HCT116 (cell line): ENCODE data around the gene LTBP1.

Source experiments
- CTCF ChIP-seq, 3 experiments: fragments of 200-600 bp in 1 of 3; sonication (generic) in 1 of 3; IDR thresholded peaks in 2 of 3; conservative IDR thresholded peaks in 1 of 3; 2 replicates each; pipeline ENCODE4 v1.5.1; 2012 to 2017; ENCODE audit warnings: low read depth in 2 of 3, low read length in 2 of 3, antibody characterized with exemption in 1 of 3, borderline replicate concordance in 1 of 3, control low read depth in 1 of 3, mild to moderate bottlenecking in 1 of 3, mixed read lengths in 1 of 3, mixed run types in 1 of 3, moderate library complexity in 1 of 3; ENCODE audit not compliant: insufficient read depth in 1 of 3
- EGR1 ChIP-seq: IDR thresholded peaks from 2 replicates; pipeline ENCODE4 v1.6.1; 2012; ENCODE audit warnings: low read depth
- EZH2 ChIP-seq: fragments of 200-600 bp; sonication (generic); IDR thresholded peaks from 2 replicates; pipeline ENCODE4 v1.6.1; 2017; ENCODE audit warnings: antibody characterized with exemption, mixed run types
- EZH2phosphoT487 ChIP-seq: fragments of 200-600 bp; IDR thresholded peaks from 2 replicates; pipeline ENCODE4 v1.6.1; 2018; ENCODE audit warnings: antibody characterized with exemption, borderline replicate concordance
- MAX ChIP-seq: IDR thresholded peaks from 2 replicates; pipeline ENCODE4 v1.6.1; 2012
- POLR2A ChIP-seq: IDR thresholded peaks from 2 replicates; pipeline ENCODE4 v1.7.0; 2011; ENCODE audit warnings: borderline replicate concordance; ENCODE audit not compliant: insufficient read depth, insufficient read length; ENCODE audit errors: extremely low read depth
- POLR2AphosphoS5 ChIP-seq: IDR thresholded peaks from 2 replicates; pipeline ENCODE4 v1.6.1; 2011; ENCODE audit warnings: mild to moderate bottlenecking, low read depth, low read length, moderate library complexity
- RAD21 ChIP-seq: IDR thresholded peaks from 2 replicates; pipeline ENCODE4 v1.6.1; 2012; ENCODE audit warnings: low read depth, mild to moderate bottlenecking
- SP1 ChIP-seq: IDR thresholded peaks from 2 replicates; pipeline ENCODE4 v1.6.1; 2012; ENCODE audit warnings: low read depth
- SRF ChIP-seq: IDR thresholded peaks from 2 replicates; pipeline ENCODE4 v1.6.1; 2012; ENCODE audit warnings: low read depth
- TCF7L2 ChIP-seq: IDR thresholded peaks from 2 replicates; pipeline ENCODE4 v1.7.0; 2011; ENCODE audit warnings: borderline replicate concordance, inconsistent platforms; ENCODE audit not compliant: insufficient read depth, insufficient read length; ENCODE audit errors: extremely low read depth
- ZFX ChIP-seq: fragments of 450-650 bp; IDR thresholded peaks from 2 replicates; pipeline ENCODE4 v1.6.1; 2017
- TF ChIP-seq, protein P1 (sequence below): IDR thresholded peaks from 2 replicates; pipeline ENCODE4 v1.6.1; 2012; ENCODE audit warnings: low read depth

GRCh38 chr2:33062665-33063250 is 116.0 kb downstream of the LTBP1 start:
- TF ChIP-seq ZFX, result no peak
- TF ChIP-seq CTCF (IDR thresholded peaks at IDR 0.05 in 2 of 3, conservative IDR thresholded peaks at IDR 0.05 in 1 of 3; ENCODE audit: borderline replicate concordance in 1 of 3, insufficient read depth in 1 of 3, low read depth in 2 of 3, low read length in 2 of 3), result no peak
- no peak for TF ChIP-seq EZH2phosphoT487
- TF ChIP-seq, protein P1, sequence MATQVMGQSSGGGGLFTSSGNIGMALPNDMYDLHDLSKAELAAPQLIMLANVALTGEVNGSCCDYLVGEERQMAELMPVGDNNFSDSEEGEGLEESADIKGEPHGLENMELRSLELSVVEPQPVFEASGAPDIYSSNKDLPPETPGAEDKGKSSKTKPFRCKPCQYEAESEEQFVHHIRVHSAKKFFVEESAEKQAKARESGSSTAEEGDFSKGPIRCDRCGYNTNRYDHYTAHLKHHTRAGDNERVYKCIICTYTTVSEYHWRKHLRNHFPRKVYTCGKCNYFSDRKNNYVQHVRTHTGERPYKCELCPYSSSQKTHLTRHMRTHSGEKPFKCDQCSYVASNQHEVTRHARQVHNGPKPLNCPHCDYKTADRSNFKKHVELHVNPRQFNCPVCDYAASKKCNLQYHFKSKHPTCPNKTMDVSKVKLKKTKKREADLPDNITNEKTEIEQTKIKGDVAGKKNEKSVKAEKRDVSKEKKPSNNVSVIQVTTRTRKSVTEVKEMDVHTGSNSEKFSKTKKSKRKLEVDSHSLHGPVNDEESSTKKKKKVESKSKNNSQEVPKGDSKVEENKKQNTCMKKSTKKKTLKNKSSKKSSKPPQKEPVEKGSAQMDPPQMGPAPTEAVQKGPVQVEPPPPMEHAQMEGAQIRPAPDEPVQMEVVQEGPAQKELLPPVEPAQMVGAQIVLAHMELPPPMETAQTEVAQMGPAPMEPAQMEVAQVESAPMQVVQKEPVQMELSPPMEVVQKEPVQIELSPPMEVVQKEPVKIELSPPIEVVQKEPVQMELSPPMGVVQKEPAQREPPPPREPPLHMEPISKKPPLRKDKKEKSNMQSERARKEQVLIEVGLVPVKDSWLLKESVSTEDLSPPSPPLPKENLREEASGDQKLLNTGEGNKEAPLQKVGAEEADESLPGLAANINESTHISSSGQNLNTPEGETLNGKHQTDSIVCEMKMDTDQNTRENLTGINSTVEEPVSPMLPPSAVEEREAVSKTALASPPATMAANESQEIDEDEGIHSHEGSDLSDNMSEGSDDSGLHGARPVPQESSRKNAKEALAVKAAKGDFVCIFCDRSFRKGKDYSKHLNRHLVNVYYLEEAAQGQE, result no peak
- no peak for TF ChIP-seq EGR1
- no peak for TF ChIP-seq RAD21
- TF ChIP-seq POLR2AphosphoS5, result no peak
- TF ChIP-seq POLR2A, result no peak
- TF ChIP-seq SRF, result no peak
- TF ChIP-seq SP1, result no peak
- no peak for TF ChIP-seq EZH2
- no peak for TF ChIP-seq TCF7L2
- no peak for TF ChIP-seq MAX
